OCI-LY7 (cell line): ENCODE measurements around the gene NFYC. TPM values are rescaled to one million over a fixed set of nuclear protein-coding genes. Genes with fewer than 3 reads are reported as not detected.
A peak's percentile ranks its signal among the peaks of the same experiment; 100 is the strongest.

ENCODE experiments used
- BruUV-seq: library from RNA; stranded (reverse); fragments of 400-500 nt; replicated peaks from 2 replicates; lab custom pipeline; 2021; lab: Mats Ljungman, UMichigan
- CTCF ChIA-PET: fragments of 300-600 bp; sonication (Branson Sonifier 250); formaldehyde crosslinking; loops from one replicate; lab custom pipeline; 2022; ENCODE audit warnings: antibody characterized with exemption; ENCODE audit not compliant: unreplicated experiment; lab: Charles Lee
- POLR2A ChIA-PET: fragments of 300-600 bp; sonication (Branson Sonifier 250); formaldehyde crosslinking; loops from one replicate; lab custom pipeline; 2022; ENCODE audit warnings: antibody characterized with exemption; lab: Charles Lee
- DNase-seq: peaks from one replicate; pipeline ENCODE4 v3.0.0-alpha.2; 2015; ENCODE audit warnings: low spot score
- H2AFZ ChIP-seq: fragments of 200-600 bp; sonication (generic), shearing (Covaris generic); 2 replicates; pipeline ENCODE4 v1.6.1; 2014; ENCODE audit warnings: mild to moderate bottlenecking, antibody characterized with exemption, low read length, moderate library complexity
- H3K27ac ChIP-seq: fragments of 200-600 bp; sonication (generic); 2 replicates; pipeline ENCODE4 v1.5.1; 2014; ENCODE audit warnings: mixed run types, low read depth, mild to moderate bottlenecking, moderate library complexity, low read length, inconsistent platforms; ENCODE audit not compliant: poor library complexity, severe bottlenecking
- H3K36me3 ChIP-seq: fragments of 200-600 bp; sonication (generic); 2 replicates; pipeline ENCODE4 v1.6.1; 2014; ENCODE audit warnings: mild to moderate bottlenecking, antibody characterized with exemption, low read length, moderate library complexity, mixed read lengths; ENCODE audit not compliant: insufficient read depth
- H3K4me1 ChIP-seq: fragments of 200-600 bp; sonication (generic); 2 replicates; pipeline ENCODE4 v1.5.1; 2014; ENCODE audit warnings: mild to moderate bottlenecking, low read length; ENCODE audit not compliant: insufficient read depth, poor library complexity, severe bottlenecking
- H3K4me2 ChIP-seq: fragments of 200-600 bp; sonication (generic); 2 replicates; pipeline ENCODE4 v1.6.1; 2014; ENCODE audit warnings: mild to moderate bottlenecking, low read length
- H3K4me3 ChIP-seq: fragments of 200-600 bp; sonication (generic); 2 replicates; pipeline ENCODE4 v1.5.1; 2014; ENCODE audit warnings: mild to moderate bottlenecking, low read depth, low read length; ENCODE audit not compliant: poor library complexity, severe bottlenecking
- H3K79me2 ChIP-seq: fragments of 200-600 bp; sonication (generic); 2 replicates; pipeline ENCODE4 v1.6.1; 2016; ENCODE audit warnings: low read depth, mild to moderate bottlenecking, low read length, moderate library complexity, mixed read lengths; ENCODE audit not compliant: insufficient read depth
- H3K9me2 ChIP-seq: fragments of 200-600 bp; sonication (generic); 2 replicates; pipeline ENCODE4 v1.6.1; 2016; ENCODE audit warnings: mild to moderate bottlenecking, low read length, mixed read lengths; ENCODE audit not compliant: insufficient read depth
- H3K9me3 ChIP-seq: fragments of 200-600 bp; sonication (generic); 2 replicates; pipeline ENCODE4 v1.6.1; 2014; ENCODE audit warnings: mild to moderate bottlenecking, mixed run types, low read length, mixed read lengths
- H4K20me1 ChIP-seq: fragments of 200-600 bp; sonication (generic); 2 replicates; pipeline ENCODE4 v1.6.1; 2014; ENCODE audit warnings: mild to moderate bottlenecking, antibody characterized with exemption, low read length, moderate library complexity, mixed read lengths; ENCODE audit not compliant: insufficient read depth
- CTCF ChIP-seq: fragments of 200-600 bp; sonication (generic); conservative IDR thresholded peaks from 2 replicates; pipeline ENCODE4 v1.5.1; 2014; ENCODE audit warnings: mild to moderate bottlenecking, antibody characterized with exemption, low read length, moderate library complexity, mixed read lengths
- EZH2phosphoT487 ChIP-seq: fragments of 200-600 bp; sonication (generic); IDR thresholded peaks from 2 replicates; pipeline ENCODE4 v1.6.1; 2018; ENCODE audit warnings: low read depth, borderline replicate concordance, mild to moderate bottlenecking, mixed run types, antibody characterized with exemption, low read length, moderate library complexity, mixed read lengths
- intact Hi-C: fragments of 100-400 bp; cut with micrococcal nuclease; formaldehyde crosslinking; loops from one replicate; pipeline ENCODE4 v1.10.0; 2022; ENCODE audit not compliant: unreplicated experiment
- total RNA-seq, 2 experiments: library from RNA; depleted of rRNA in 1 of 2; stranded (reverse); fragments of >200 nt in 1 of 2; shearing (Covaris generic) in 1 of 2; gene quantifications; 2 replicates each; pipeline ENCODE4 v1.2.3, GENCODE V29; 2014 to 2022

NFYC gene
- total RNA-seq, 2 experiments from 2014 or later, result 39.1 to 71.0 TPM

GRCh38 chr1:40717955-40718354 is 26.5 kb downstream of the NFYC start:
- Histone ChIP-seq H3K9me3 (no peaks in the 10 kb centered on the region), H3K9me2 (no peaks in the 10 kb centered on the region), H3K4me2 (no peak overlapping the region), H3K4me1 (peaks cover 12% of the 10 kb centered on the region), H3K79me2 (peaks cover 90% of the 10 kb centered on the region), H4K20me1 (peaks cover 5% of the 10 kb centered on the region; the same call in 1 of the 2 replicates), H3K27ac (no peak overlapping the region), H2AFZ (no peak overlapping the region), H3K36me3 (peaks cover 35% of the 10 kb centered on the region), H3K4me3 (no peak overlapping the region)
- intact Hi-C loops, result no loop called here
- TF ChIP-seq CTCF (no peak), EZH2phosphoT487 (no peak)
- BruUV-seq, result no TSS peak
- CTCF ChIA-PET, result no interaction called here
- POLR2A ChIA-PET, result interaction anchor here (0.6 to 1.4 kb wide), 5 partner anchors 9 to 78 kb away, joined by 3 read pairs; partner anchors contain the start of gene NFYC
- DNase-seq, result no peak

GRCh38 chr1:40720493-40720892 is 29.0 kb downstream of the NFYC start:
- H3K36me3 ChIP-seq, result peaks cover 36% of the 10 kb centered on the region
- H3K79me2 ChIP-seq, result peaks cover 89% of the 10 kb centered on the region; the same call in 1 of the 2 replicates
- no peak overlapping the region for H3K4me3 ChIP-seq
- no peaks in the 10 kb centered on the region for H3K9me2 ChIP-seq
- H4K20me1 ChIP-seq, result peaks cover 10% of the 10 kb centered on the region; the same call in 1 of the 2 replicates
- no TSS peak for BruUV-seq
- intact Hi-C loops, result no loop called here
- POLR2A ChIA-PET, result interaction anchor here (1.6 kb wide), 1 partner anchor 14 kb away, joined by 5 read pairs; no protein-coding TSS in a partner anchor
- CTCF ChIA-PET, result no interaction called here
- DNase-seq, result no peak
- TF ChIP-seq EZH2phosphoT487 (no peak), CTCF (no peak)
- no peak overlapping the region for H3K27ac ChIP-seq
- H3K9me3 ChIP-seq, result no peaks in the 10 kb centered on the region
- H2AFZ ChIP-seq, result no peak overlapping the region
- H3K4me1 ChIP-seq, result no peaks in the 10 kb centered on the region
- no peak overlapping the region for H3K4me2 ChIP-seq

- Histone ChIP-seq H3K4me3 (no peak overlapping the region), H3K27ac (no peak overlapping the region), H3K4me1 (no peaks in the 10 kb centered on the region), H2AFZ (no peak overlapping the region), H3K79me2 (peaks cover 80% of the 10 kb centered on the region; the same call in 1 of the 2 replicates), H3K9me3 (no peaks in the 10 kb centered on the region), H3K9me2 (no peaks in the 10 kb centered on the region), H3K4me2 (no peak overlapping the region), H3K36me3 (peaks cover 26% of the 10 kb centered on the region), H4K20me1 (peaks cover 10% of the 10 kb centered on the region; the same call in 1 of the 2 replicates)
- ChIA-PET POLR2A (interaction anchor here (0.7 to 2.3 kb wide), 9 partner anchors 10 to 45 kb away, joined by 3 to 16 read pairs (median 5); partner anchors contain the start of gene NFYC), CTCF (no interaction called here)
- peak; percentile 24 for DNase-seq
- intact Hi-C loops, result no loop called here
- no TSS peak for BruUV-seq
- TF ChIP-seq EZH2phosphoT487 (no peak), CTCF (peak; percentile 75)
Measured at GRCh38 chr1:40722622-40723021, 31.1 kb downstream of the NFYC start.
